B cell (primary cell): ENCODE data around the gene LRRC4C.

Experiments
- CTCF ChIP-seq: fragments of 200-600 bp; IDR thresholded peaks from one replicate; pipeline ENCODE4 v1.8.0; 2022; ENCODE audit warnings: antibody characterized with exemption, mild to moderate bottlenecking
- EZH2 ChIP-seq: IDR thresholded peaks from 2 replicates; pipeline ENCODE4 v1.6.1; 2012; ENCODE audit warnings: borderline replicate concordance, low read depth, mild to moderate bottlenecking, moderate library complexity, low read length; ENCODE audit not compliant: insufficient read depth, poor library complexity, severe bottlenecking

GRCh38 chr11:41382927-41383326 is 76.5 kb downstream of the LRRC4C start:
- TF ChIP-seq EZH2 (no peak), CTCF (no peak)
